SK-MEL-5 (cell line): Measurements from ENCODE around the gene TMEM106C. TPM values are rescaled to one million over a fixed set of nuclear protein-coding genes. Genes with fewer than 3 reads are reported as not detected.

Experiments used
- DNase-seq: peaks from one replicate; pipeline ENCODE4 v3.0.0-alpha.2; 2016; ENCODE audit warnings: low read depth, low spot score
- in situ Hi-C: cut with HindIII; loops from 2 replicates; pipeline ENCODE4 v1.10.0; 2016; ENCODE audit warnings: low sequenced_read_pairs, high pct_unique_total_duplicates, low pct_unique_long_range_greater_than_20kb
- total RNA-seq: library from RNA; depleted of rRNA; stranded (reverse); fragments of >200 nt; shearing (Covaris generic); gene quantifications from 2 replicates; pipeline ENCODE4 v1.2.3, GENCODE V29; 2014

The TMEM106C gene
- total RNA-seq, 1 experiment from 2014 or later, result 197 TPM

GRCh38 chr12:47975036-47975620, 11.7 kb downstream of the TMEM106C start:
- in situ Hi-C loops, result no loop called here
- no peak for DNase-seq

GRCh38 chr12:47975816-47976215, 12.4 kb downstream of the TMEM106C start:
- DNase-seq, result no peak
- in situ Hi-C loops, result no loop called here

- in situ Hi-C loops, result no loop called here
- DNase-seq, result no peak
Measured at GRCh38 chr12:47977046-47977771, 13.8 kb downstream of the TMEM106C start.

- no peak for DNase-seq
- in situ Hi-C loops, result no loop called here
Measured at GRCh38 chr12:47977772-47978597, 14.6 kb downstream of the TMEM106C start.

- in situ Hi-C loops, result no loop called here
- no peak for DNase-seq
Measured at GRCh38 chr12:47978598-47978873, 15.1 kb downstream of the TMEM106C start.

- in situ Hi-C loops, result no loop called here
- no peak for DNase-seq
Measured at GRCh38 chr12:47979166-47979565, 15.8 kb downstream of the TMEM106C start.

GRCh38 chr12:47979686-47980085, 16.3 kb downstream of the TMEM106C start:
- in situ Hi-C loops, result no loop called here

GRCh38 chr12:47980197-47980596, 16.8 kb downstream of the TMEM106C start:
- DNase-seq, result no peak
- in situ Hi-C loops, result no loop called here

More at GRCh38 chr12:47979686-47980085, 16.3 kb downstream of the TMEM106C start:
- DNase-seq, result no peak

GRCh38 chr12:47980779-47981495, 17.5 kb downstream of the TMEM106C start:
- in situ Hi-C loops, result no loop called here

GRCh38 chr12:47981496-47982260, 18.3 kb downstream of the TMEM106C start:
- in situ Hi-C loops, result no loop called here
- DNase-seq, result no peak

More at GRCh38 chr12:47980779-47981495, 17.5 kb downstream of the TMEM106C start:
- no peak for DNase-seq

GRCh38 chr12:47982311-47982710, 18.9 kb downstream of the TMEM106C start:
- in situ Hi-C loops, result no loop called here
- no peak for DNase-seq

- in situ Hi-C loops, result no loop called here
- no peak for DNase-seq
Measured at GRCh38 chr12:47982770-47983169, 19.4 kb downstream of the TMEM106C start.

GRCh38 chr12:47983541-47984115, 20.2 kb downstream of the TMEM106C start:
- no peak for DNase-seq
- in situ Hi-C loops, result no loop called here

- no peak for DNase-seq
Measured at GRCh38 chr12:47984331-47984801, 21.0 kb downstream of the TMEM106C start.

GRCh38 chr12:47985596-47986290, 22.3 kb downstream of the TMEM106C start:
- DNase-seq, result no peak
- in situ Hi-C loops, result no loop called here

More at GRCh38 chr12:47984331-47984801, 21.0 kb downstream of the TMEM106C start:
- in situ Hi-C loops, result no loop called here

- in situ Hi-C loops, result no loop called here
Measured at GRCh38 chr12:47986291-47986660, 22.9 kb downstream of the TMEM106C start.

More at GRCh38 chr12:47986291-47986660, 22.9 kb downstream of the TMEM106C start:
- no peak for DNase-seq
